ENCODE measurements around the gene ATXN2L. TPM values are rescaled to one million over a fixed set of nuclear protein-coding genes. Genes with fewer than 3 reads are reported as not detected.

The ATXN2L gene
- total RNA-seq, 2 donors from 2014 or later, result 40.2 to 129 TPM

DNA sequence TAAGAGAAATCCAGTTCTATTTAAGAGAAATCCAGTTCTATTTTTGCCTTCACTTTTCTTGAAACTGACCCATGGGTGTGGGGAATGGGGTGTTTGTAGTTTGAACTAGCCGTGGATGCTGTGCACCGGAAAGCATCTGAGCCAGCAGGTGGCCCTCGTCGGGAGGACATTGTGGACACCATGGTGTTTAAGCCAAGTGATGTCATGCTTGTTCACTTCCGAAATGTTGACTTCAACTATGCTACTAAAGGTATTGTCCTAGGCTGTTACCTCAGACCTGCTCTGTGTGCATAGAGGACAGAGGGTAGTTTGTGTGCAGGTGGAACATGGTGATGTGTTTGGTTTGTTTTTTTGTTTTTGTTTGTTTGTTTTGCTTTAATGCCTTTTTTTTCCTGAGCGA is 3.3 kb downstream of the ATXN2L start:
- 59 to 67% methylated on average over 5 to 6 of the region's 6 CpGs for WGBS, 2 donors
- Histone ChIP-seq H3K27ac (no peak overlapping the region), H3K36me3 (replicated peaks in 1 of 2; ENCODE audit: insufficient read depth in 1 of 2, low read depth in 2 of 2) (peaks cover 18 to 34% of the 10 kb centered on the region in 2 donors), H3K9me3 (no peaks in the 10 kb centered on the region), H3K4me3 (no peak overlapping the region), H3K27me3 (no peaks in the 10 kb centered on the region), H3K4me1 (peaks cover 24% of the 10 kb centered on the region)
- ATAC-seq (no peak), DNase-seq (no peak)
- TF ChIP-seq CTCF (IDR thresholded peaks at IDR 0.05), result no peak
- TF ChIP-seq POLR2A (IDR thresholded peaks at IDR 0.05), result no peak
- intact Hi-C loops (cut with DNase I), result no loop called here

GRCh38 chr16:28829747-28830146 is 6.9 kb downstream of the ATXN2L start:
- Histone ChIP-seq H3K4me1 (peaks cover 14% of the 10 kb centered on the region), H3K36me3 (replicated peaks in 1 of 2; ENCODE audit: insufficient read depth in 1 of 2, low read depth in 2 of 2) (peaks cover 35 to 62% of the 10 kb centered on the region in 2 donors), H3K9me3 (no peaks in the 10 kb centered on the region), H3K27ac (no peak overlapping the region), H3K27me3 (no peaks in the 10 kb centered on the region), H3K4me3 (no peak overlapping the region)
- 95 to 99% methylated on average over 13 of the region's 13 CpGs for WGBS, 2 donors
- ATAC-seq (no peak), DNase-seq (no peak)
- intact Hi-C loops (cut with DNase I), result no loop called here
- TF ChIP-seq CTCF (IDR thresholded peaks at IDR 0.05) (no peak), POLR2A (IDR thresholded peaks at IDR 0.05) (no peak)

- no peaks in the 10 kb centered on the region for H3K9me3 ChIP-seq
- ATAC-seq, result no peak
- peaks cover 42 to 70% of the 10 kb centered on the region in 2 donors for H3K36me3 ChIP-seq (replicated peaks in 1 of 2; ENCODE audit: insufficient read depth in 1 of 2, low read depth in 2 of 2)
- intact Hi-C loops (cut with DNase I), result no loop called here
- H3K4me3 ChIP-seq, result no peak overlapping the region
- 86 to 88% methylated on average over 13 of the region's 13 CpGs for WGBS, 2 donors
- H3K27me3 ChIP-seq, result no peaks in the 10 kb centered on the region
- TF ChIP-seq POLR2A (IDR thresholded peaks at IDR 0.05), result no peak
- TF ChIP-seq CTCF (IDR thresholded peaks at IDR 0.05), result no peak
- H3K27ac ChIP-seq, result no peak overlapping the region
- H3K4me1 ChIP-seq, result peaks cover 7% of the 10 kb centered on the region
- DNase-seq, result no peak
Observed at GRCh38 chr16:28830531-28830930, 7.7 kb downstream of the ATXN2L start.

DNA sequence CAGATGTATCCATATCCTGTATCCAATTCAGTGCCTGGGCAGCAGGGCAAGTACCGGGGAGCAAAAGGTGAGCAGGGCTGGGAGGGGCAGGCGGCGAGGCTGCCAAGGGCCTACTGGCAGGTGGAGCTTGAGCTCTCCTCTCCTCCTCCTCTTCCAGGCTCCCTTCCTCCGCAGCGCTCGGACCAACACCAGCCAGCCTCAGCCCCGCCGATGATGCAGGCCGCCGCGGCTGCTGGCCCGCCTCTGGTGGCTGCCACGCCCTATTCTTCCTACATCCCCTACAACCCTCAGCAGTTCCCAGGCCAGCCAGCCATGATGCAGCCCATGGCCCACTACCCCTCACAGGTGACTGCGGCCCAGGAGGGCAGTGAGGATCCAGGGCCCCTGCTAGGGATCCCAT is 11.6 kb downstream of the ATXN2L start:
- H3K27ac ChIP-seq, result no peak overlapping the region
- no peak for DNase-seq
- no peaks in the 10 kb centered on the region for H3K9me3 ChIP-seq
- intact Hi-C loops (cut with DNase I), result no loop called here
- 93 to 94% methylated on average over 14 of the region's 14 CpGs for WGBS, 2 donors
- H3K36me3 ChIP-seq (replicated peaks in 1 of 2; ENCODE audit: insufficient read depth in 1 of 2, low read depth in 2 of 2), result peaks cover 37 to 63% of the 10 kb centered on the region in 2 donors
- TF ChIP-seq CTCF (IDR thresholded peaks at IDR 0.05) (no peak), POLR2A (IDR thresholded peaks at IDR 0.05) (no peak)
- H3K4me3 ChIP-seq, result no peak overlapping the region
- no peaks in the 10 kb centered on the region for H3K4me1 ChIP-seq
- ATAC-seq, result peak; percentile 19
- H3K27me3 ChIP-seq, result no peaks in the 10 kb centered on the region
